IPS DF 19.7 (cell line): ENCODE data around the gene CHD8.

Source experiments
- DNase-seq: peaks from one replicate; pipeline ENCODE4 v3.0.0-alpha.2; 2013; ENCODE audit warnings: low read depth, low spot score

Gene CHD8

GRCh38 chr14:21437063-21437901, 18.6 kb downstream of the CHD8 start:
- peak; percentile 96 for DNase-seq

GRCh38 chr14:21436567-21437062, 19.3 kb downstream of the CHD8 start:
- no peak for DNase-seq

- DNase-seq: no peak
These were observed 24.8 kb downstream of the CHD8 start for GRCh38 chr14:21431126-21431525.

- no peak for DNase-seq
These were observed 27.0 kb downstream of the CHD8 start for GRCh38 chr14:21428930-21429329.

- DNase-seq: no peak
These were observed 29.2 kb downstream of the CHD8 start for GRCh38 chr14:21426692-21427091.

GRCh38 chr14:21419528-21419927, 36.4 kb downstream of the CHD8 start:
- no peak for DNase-seq

GRCh38 chr14:21415329-21415728, 40.6 kb downstream of the CHD8 start:
- DNase-seq: no peak

GRCh38 chr14:21414137-21414631, 41.7 kb downstream of the CHD8 start:
- no peak for DNase-seq

GRCh38 chr14:21408147-21408546, 47.8 kb downstream of the CHD8 start:
- DNase-seq: no peak

- no peak for DNase-seq
These were observed 49.7 kb downstream of the CHD8 start for GRCh38 chr14:21406213-21406612.

- DNase-seq: no peak
These were observed 50.8 kb downstream of the CHD8 start for GRCh38 chr14:21405097-21405496.

GRCh38 chr14:21399311-21399870, 56.5 kb downstream of the CHD8 start:
- no peak for DNase-seq

GRCh38 chr14:21398901-21399300, 57.0 kb downstream of the CHD8 start:
- DNase-seq: no peak

- no peak for DNase-seq
These were observed 60.5 kb downstream of the CHD8 start for GRCh38 chr14:21395450-21395849.

GRCh38 chr14:21385188-21385904, 70.6 kb downstream of the CHD8 start:
- DNase-seq: no peak

GRCh38 chr14:21384494-21384851, 71.5 kb downstream of the CHD8 start:
- DNase-seq: no peak

- DNase-seq: peak; percentile 80
These were observed 72.0 kb downstream of the CHD8 start, which contains the start of gene SUPT16H for GRCh38 chr14:21383848-21384493. Gene SUPT16H, minus strand, starts transcription at chr14:21384019. Its CDS starts 92 bp downstream, at chr14:21383927.

- no peak for DNase-seq
These were observed 72.8 kb downstream of the CHD8 start for GRCh38 chr14:21382886-21383847.

GRCh38 chr14:21382095-21382494, 73.8 kb downstream of the CHD8 start:
- no peak for DNase-seq

GRCh38 chr14:21379338-21379737, 76.6 kb downstream of the CHD8 start:
- no peak for DNase-seq

GRCh38 chr14:21373980-21374379, 81.9 kb downstream of the CHD8 start:
- DNase-seq: no peak
